HFFc6 (cell line): ENCODE measurements around the gene LDLRAD3. TPM values are rescaled to one million over a fixed set of nuclear protein-coding genes. Genes with fewer than 3 reads are reported as not detected.
A peak's percentile ranks its signal among the peaks of the same experiment; 100 is the strongest.

ENCODE experiments used
- DNase-seq: peaks from one replicate; pipeline ENCODE4 v3.0.0-alpha.2; 2018
- H3K27ac Mint-ChIP-seq: 2 replicates; pipeline ENCODE4 v1.8.0; 2020; ENCODE audit warnings: mild to moderate bottlenecking, mixed read lengths
- H3K27me3 Mint-ChIP-seq: 2 replicates; pipeline ENCODE4 v1.8.0; 2021; ENCODE audit warnings: mild to moderate bottlenecking, moderate library complexity, mixed read lengths; ENCODE audit not compliant: insufficient read depth
- H3K36me3 Mint-ChIP-seq: 2 replicates; pipeline ENCODE4 v1.8.0; 2021; ENCODE audit warnings: low read depth, mixed read lengths
- H3K4me1 Mint-ChIP-seq: 2 replicates; pipeline ENCODE4 v1.8.0; 2020; ENCODE audit warnings: low read depth, mixed read lengths
- H3K4me3 Mint-ChIP-seq: 2 replicates; pipeline ENCODE4 v1.8.0; 2020; ENCODE audit warnings: mild to moderate bottlenecking, moderate library complexity, mixed read lengths
- H3K9me3 Mint-ChIP-seq: 2 replicates; pipeline ENCODE4 v1.8.0; 2020; ENCODE audit warnings: mild to moderate bottlenecking, mixed read lengths
- CTCF ChIP-seq: fragments of 200-600 bp; sonication (generic); IDR thresholded peaks from 2 replicates; pipeline ENCODE4 v1.5.0; 2021; ENCODE audit warnings: antibody characterized with exemption, mild to moderate bottlenecking
- total RNA-seq, 6 experiments: library from RNA; stranded (reverse); fragmentation: NEBNext Ultra II Directional; extraction: Animal tissue kit (Norgen Biotek cat#: 25700); gene quantifications; 2 replicates in 1 of 6; 3 replicates in 5 of 6; pipeline ENCODE4 v1.2.3, GENCODE V29; 2021

LDLRAD3 gene
- total RNA-seq, 6 experiments from 2014 or later: 5.2 to 6.5 (median 5.6) TPM

- no peaks in the 10 kb centered on the region for H3K9me3 Mint-ChIP-seq
- no peak overlapping the region for H3K4me3 Mint-ChIP-seq
- no peak for TF ChIP-seq CTCF
- peak overlapping the region; percentile 85; the same call in 1 of the 2 replicates for H3K27ac Mint-ChIP-seq
- peaks cover 18% of the 10 kb centered on the region; the same call in 1 of the 2 replicates for H3K36me3 Mint-ChIP-seq
- DNase-seq: no peak
- H3K4me1 Mint-ChIP-seq: peaks cover 51% of the 10 kb centered on the region
- H3K27me3 Mint-ChIP-seq: no peaks in the 10 kb centered on the region; the same call in none of the 2 replicates
Measured at GRCh38 chr11:36035999-36036398, 92.1 kb downstream of the LDLRAD3 start.

- peak; percentile 10 for DNase-seq
- H3K4me1 Mint-ChIP-seq: peaks cover 48% of the 10 kb centered on the region
- H3K9me3 Mint-ChIP-seq: no peaks in the 10 kb centered on the region
- TF ChIP-seq CTCF: no peak
- H3K36me3 Mint-ChIP-seq: peaks cover 17% of the 10 kb centered on the region; the same call in 1 of the 2 replicates
- H3K27me3 Mint-ChIP-seq: no peaks in the 10 kb centered on the region
- 0 out of 2 replicates have a peak overlapping the region, but pooled peaks have one; percentile 52 for H3K27ac Mint-ChIP-seq
- H3K4me3 Mint-ChIP-seq: no peak overlapping the region
Measured at GRCh38 chr11:36037031-36037430, 93.2 kb downstream of the LDLRAD3 start.

GRCh38 chr11:36038541-36038940 is 94.7 kb downstream of the LDLRAD3 start:
- Mint-ChIP-seq H3K27ac (no peak overlapping the region), H3K9me3 (no peaks in the 10 kb centered on the region), H3K4me3 (no peak overlapping the region), H3K4me1 (peaks cover 42% of the 10 kb centered on the region), H3K36me3 (peaks cover 11% of the 10 kb centered on the region; the same call in 1 of the 2 replicates), H3K27me3 (no peaks in the 10 kb centered on the region)
- TF ChIP-seq CTCF: no peak
- DNase-seq: no peak

GRCh38 chr11:36039471-36039870 is 95.6 kb downstream of the LDLRAD3 start:
- no peak for TF ChIP-seq CTCF
- H3K4me3 Mint-ChIP-seq: no peak overlapping the region
- DNase-seq: no peak
- H3K36me3 Mint-ChIP-seq: peaks cover 4% of the 10 kb centered on the region; the same call in 1 of the 2 replicates
- H3K27ac Mint-ChIP-seq: no peak overlapping the region
- peaks cover 33% of the 10 kb centered on the region for H3K4me1 Mint-ChIP-seq
- H3K27me3 Mint-ChIP-seq: no peaks in the 10 kb centered on the region
- no peaks in the 10 kb centered on the region for H3K9me3 Mint-ChIP-seq

GRCh38 chr11:36041988-36042611 is 98.2 kb downstream of the LDLRAD3 start:
- peak; percentile 24 for DNase-seq
- no peak overlapping the region for H3K27ac Mint-ChIP-seq
- no peaks in the 10 kb centered on the region for H3K9me3 Mint-ChIP-seq
- 0 out of 2 replicates have a peak, but pooled peaks cover under 1% of the 10 kb centered on the region for H3K36me3 Mint-ChIP-seq
- no peak overlapping the region for H3K4me3 Mint-ChIP-seq
- H3K4me1 Mint-ChIP-seq: peaks cover 7% of the 10 kb centered on the region
- no peaks in the 10 kb centered on the region for H3K27me3 Mint-ChIP-seq
- TF ChIP-seq CTCF: peak; percentile 78
